ENCODE measurements around the gene DSTYK.

The DSTYK gene

GRCh38 chr1:205121660-205122488 lies 89.6 kb downstream of the DSTYK start, which contains the start of gene RBBP5 (continued):
- TF ChIP-seq, protein P1, sequence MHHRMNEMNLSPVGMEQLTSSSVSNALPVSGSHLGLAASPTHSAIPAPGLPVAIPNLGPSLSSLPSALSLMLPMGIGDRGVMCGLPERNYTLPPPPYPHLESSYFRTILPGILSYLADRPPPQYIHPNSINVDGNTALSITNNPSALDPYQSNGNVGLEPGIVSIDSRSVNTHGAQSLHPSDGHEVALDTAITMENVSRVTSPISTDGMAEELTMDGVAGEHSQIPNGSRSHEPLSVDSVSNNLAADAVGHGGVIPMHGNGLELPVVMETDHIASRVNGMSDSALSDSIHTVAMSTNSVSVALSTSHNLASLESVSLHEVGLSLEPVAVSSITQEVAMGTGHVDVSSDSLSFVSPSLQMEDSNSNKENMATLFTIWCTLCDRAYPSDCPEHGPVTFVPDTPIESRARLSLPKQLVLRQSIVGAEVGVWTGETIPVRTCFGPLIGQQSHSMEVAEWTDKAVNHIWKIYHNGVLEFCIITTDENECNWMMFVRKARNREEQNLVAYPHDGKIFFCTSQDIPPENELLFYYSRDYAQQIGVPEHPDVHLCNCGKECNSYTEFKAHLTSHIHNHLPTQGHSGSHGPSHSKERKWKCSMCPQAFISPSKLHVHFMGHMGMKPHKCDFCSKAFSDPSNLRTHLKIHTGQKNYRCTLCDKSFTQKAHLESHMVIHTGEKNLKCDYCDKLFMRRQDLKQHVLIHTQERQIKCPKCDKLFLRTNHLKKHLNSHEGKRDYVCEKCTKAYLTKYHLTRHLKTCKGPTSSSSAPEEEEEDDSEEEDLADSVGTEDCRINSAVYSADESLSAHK (tag by site-specific recombination; IDR thresholded peaks at IDR 0.05) = no peak; the same call in 1 of the 2 replicates
- TF ChIP-seq KLF7 (tag by site-specific recombination; IDR thresholded peaks at IDR 0.05; ENCODE audit: borderline replicate concordance) (peak; percentile 92; the same call in 1 of the 2 replicates), ZBTB20 (tag by site-specific recombination; IDR thresholded peaks at IDR 0.05) (peak; percentile 70), HOXD13 (CRISPR knock-in tag; IDR thresholded peaks at IDR 0.05; ENCODE audit: borderline replicate concordance) (no peak), ZNF629 (tag by site-specific recombination; IDR thresholded peaks at IDR 0.05) (peak; percentile 95), YY1 (tag by site-specific recombination; IDR thresholded peaks at IDR 0.05) (peak; percentile 93), ZNF621 (tag by site-specific recombination; IDR thresholded peaks at IDR 0.05) (no peak), PBX3 (CRISPR knock-in tag; IDR thresholded peaks at IDR 0.05) (0 out of 2 replicates have a peak, but pooled peaks have one; percentile 24), GLIS1 (tag by site-specific recombination; IDR thresholded peaks at IDR 0.05) (peak; percentile 58; the same call in 1 of the 2 replicates), ZNF555 (tag by site-specific recombination; conservative IDR thresholded peaks at IDR 0.05) (no peak), ZNF112 (tag by site-specific recombination; IDR thresholded peaks at IDR 0.05) (no peak), ZNF24 (tag by site-specific recombination; IDR thresholded peaks at IDR 0.05) (peak; percentile 99), ZBTB11 (tag by site-specific recombination; conservative IDR thresholded peaks at IDR 0.05; ENCODE audit: low read depth) (peak; percentile 100), ZBTB17 (tag by site-specific recombination; IDR thresholded peaks at IDR 0.05) (peak; percentile 96), AEBP2 (tag by site-specific recombination; IDR thresholded peaks at IDR 0.05; ENCODE audit: borderline replicate concordance) (peak; percentile 41; the same call in 1 of the 2 replicates), ZNF777 (tag by site-specific recombination; IDR thresholded peaks at IDR 0.05; ENCODE audit: borderline replicate concordance) (no peak), ZNF354C (tag by site-specific recombination; IDR thresholded peaks at IDR 0.05; ENCODE audit: borderline replicate concordance, low read depth) (no peak), ZNF510 (tag by site-specific recombination; IDR thresholded peaks at IDR 0.05; ENCODE audit: insufficient replicate concordance) (no peak), SP7 (tag by site-specific recombination; IDR thresholded peaks at IDR 0.05) (peak; percentile 97), ZNF138 (tag by site-specific recombination; IDR thresholded peaks at IDR 0.05; ENCODE audit: borderline replicate concordance) (no peak), ZNF202 (tag by site-specific recombination; IDR thresholded peaks at IDR 0.05; ENCODE audit: borderline replicate concordance) (no peak), ZNF580 (tag by site-specific recombination; IDR thresholded peaks at IDR 0.05) (peak; percentile 97)
- TF ChIP-seq, protein P2, sequence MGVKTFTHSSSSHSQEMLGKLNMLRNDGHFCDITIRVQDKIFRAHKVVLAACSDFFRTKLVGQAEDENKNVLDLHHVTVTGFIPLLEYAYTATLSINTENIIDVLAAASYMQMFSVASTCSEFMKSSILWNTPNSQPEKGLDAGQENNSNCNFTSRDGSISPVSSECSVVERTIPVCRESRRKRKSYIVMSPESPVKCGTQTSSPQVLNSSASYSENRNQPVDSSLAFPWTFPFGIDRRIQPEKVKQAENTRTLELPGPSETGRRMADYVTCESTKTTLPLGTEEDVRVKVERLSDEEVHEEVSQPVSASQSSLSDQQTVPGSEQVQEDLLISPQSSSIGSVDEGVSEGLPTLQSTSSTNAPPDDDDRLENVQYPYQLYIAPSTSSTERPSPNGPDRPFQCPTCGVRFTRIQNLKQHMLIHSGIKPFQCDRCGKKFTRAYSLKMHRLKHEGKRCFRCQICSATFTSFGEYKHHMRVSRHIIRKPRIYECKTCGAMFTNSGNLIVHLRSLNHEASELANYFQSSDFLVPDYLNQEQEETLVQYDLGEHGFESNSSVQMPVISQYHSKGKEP (tag by site-specific recombination; IDR thresholded peaks at IDR 0.05) = peak; percentile 94
- TF ChIP-seq, protein P3, sequence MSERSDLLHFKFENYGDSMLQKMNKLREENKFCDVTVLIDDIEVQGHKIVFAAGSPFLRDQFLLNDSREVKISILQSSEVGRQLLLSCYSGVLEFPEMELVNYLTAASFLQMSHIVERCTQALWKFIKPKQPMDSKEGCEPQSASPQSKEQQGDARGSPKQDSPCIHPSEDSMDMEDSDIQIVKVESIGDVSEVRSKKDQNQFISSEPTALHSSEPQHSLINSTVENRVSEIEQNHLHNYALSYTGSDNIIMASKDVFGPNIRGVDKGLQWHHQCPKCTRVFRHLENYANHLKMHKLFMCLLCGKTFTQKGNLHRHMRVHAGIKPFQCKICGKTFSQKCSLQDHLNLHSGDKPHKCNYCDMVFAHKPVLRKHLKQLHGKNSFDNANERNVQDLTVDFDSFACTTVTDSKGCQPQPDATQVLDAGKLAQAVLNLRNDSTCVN (tag by site-specific recombination; optimal IDR thresholded peaks at IDR 0.05) = peak; percentile 75

Measured in HEK293 (cell line).